ENCODE results near the gene SNX21.

DNA sequence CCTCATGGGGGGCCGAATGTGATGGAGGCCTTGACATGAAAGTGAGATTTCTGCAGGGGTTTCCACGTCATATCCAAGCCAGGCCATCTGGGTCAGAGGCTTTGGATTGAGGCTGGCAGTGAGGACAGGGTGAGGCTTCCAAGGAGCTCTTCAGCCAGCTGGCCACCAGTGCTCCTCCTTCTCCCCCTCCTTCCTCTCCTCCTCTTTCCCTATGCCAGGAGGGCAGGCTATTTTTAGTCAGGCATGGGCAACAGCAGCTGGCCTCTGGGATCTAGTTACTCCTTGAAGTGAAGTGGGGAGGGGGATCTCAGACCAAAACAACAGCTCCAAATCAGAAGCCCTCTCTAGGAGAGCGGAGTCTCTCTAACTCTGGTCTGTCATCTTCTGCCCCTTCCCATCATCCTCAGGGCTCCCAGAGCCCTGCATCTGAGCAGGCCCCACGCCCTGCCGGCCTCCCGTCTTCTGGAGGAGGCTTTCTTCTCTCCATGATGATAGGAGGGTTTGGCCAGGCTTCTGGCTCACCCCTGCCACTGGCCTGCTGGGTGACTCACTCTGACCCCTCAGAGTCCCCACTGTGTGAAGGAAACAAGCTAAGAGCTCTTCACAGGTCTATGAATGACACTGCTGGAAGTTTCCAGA lies 7.1 kb upstream of the SNX21 start:
- TF ChIP-seq, protein P1, sequence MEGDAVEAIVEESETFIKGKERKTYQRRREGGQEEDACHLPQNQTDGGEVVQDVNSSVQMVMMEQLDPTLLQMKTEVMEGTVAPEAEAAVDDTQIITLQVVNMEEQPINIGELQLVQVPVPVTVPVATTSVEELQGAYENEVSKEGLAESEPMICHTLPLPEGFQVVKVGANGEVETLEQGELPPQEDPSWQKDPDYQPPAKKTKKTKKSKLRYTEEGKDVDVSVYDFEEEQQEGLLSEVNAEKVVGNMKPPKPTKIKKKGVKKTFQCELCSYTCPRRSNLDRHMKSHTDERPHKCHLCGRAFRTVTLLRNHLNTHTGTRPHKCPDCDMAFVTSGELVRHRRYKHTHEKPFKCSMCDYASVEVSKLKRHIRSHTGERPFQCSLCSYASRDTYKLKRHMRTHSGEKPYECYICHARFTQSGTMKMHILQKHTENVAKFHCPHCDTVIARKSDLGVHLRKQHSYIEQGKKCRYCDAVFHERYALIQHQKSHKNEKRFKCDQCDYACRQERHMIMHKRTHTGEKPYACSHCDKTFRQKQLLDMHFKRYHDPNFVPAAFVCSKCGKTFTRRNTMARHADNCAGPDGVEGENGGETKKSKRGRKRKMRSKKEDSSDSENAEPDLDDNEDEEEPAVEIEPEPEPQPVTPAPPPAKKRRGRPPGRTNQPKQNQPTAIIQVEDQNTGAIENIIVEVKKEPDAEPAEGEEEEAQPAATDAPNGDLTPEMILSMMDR (IDR thresholded peaks at IDR 0.05): no peak
- TF ChIP-seq, protein P2, sequence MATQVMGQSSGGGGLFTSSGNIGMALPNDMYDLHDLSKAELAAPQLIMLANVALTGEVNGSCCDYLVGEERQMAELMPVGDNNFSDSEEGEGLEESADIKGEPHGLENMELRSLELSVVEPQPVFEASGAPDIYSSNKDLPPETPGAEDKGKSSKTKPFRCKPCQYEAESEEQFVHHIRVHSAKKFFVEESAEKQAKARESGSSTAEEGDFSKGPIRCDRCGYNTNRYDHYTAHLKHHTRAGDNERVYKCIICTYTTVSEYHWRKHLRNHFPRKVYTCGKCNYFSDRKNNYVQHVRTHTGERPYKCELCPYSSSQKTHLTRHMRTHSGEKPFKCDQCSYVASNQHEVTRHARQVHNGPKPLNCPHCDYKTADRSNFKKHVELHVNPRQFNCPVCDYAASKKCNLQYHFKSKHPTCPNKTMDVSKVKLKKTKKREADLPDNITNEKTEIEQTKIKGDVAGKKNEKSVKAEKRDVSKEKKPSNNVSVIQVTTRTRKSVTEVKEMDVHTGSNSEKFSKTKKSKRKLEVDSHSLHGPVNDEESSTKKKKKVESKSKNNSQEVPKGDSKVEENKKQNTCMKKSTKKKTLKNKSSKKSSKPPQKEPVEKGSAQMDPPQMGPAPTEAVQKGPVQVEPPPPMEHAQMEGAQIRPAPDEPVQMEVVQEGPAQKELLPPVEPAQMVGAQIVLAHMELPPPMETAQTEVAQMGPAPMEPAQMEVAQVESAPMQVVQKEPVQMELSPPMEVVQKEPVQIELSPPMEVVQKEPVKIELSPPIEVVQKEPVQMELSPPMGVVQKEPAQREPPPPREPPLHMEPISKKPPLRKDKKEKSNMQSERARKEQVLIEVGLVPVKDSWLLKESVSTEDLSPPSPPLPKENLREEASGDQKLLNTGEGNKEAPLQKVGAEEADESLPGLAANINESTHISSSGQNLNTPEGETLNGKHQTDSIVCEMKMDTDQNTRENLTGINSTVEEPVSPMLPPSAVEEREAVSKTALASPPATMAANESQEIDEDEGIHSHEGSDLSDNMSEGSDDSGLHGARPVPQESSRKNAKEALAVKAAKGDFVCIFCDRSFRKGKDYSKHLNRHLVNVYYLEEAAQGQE (IDR thresholded peaks at IDR 0.05; ENCODE audit: insufficient read depth in 1 of 2, low read depth in 2 of 2, low read length in 1 of 2): no peak
- TF ChIP-seq TCF7L2 (IDR thresholded peaks at IDR 0.05; ENCODE audit: low read depth, low read length): no peak
- TF ChIP-seq POLR2AphosphoS5 (IDR thresholded peaks at IDR 0.05; ENCODE audit: low read depth, low read length): no peak

Data from Panc1 (cell line).